Measurements from ENCODE around the gene UGT1A9. TPM values are rescaled to one million over a fixed set of nuclear protein-coding genes. Genes with fewer than 3 reads are reported as not detected.

Gene UGT1A9
- total and polyA plus RNA-seq, 2 experiments from 2014 or later = not detected

DNA sequence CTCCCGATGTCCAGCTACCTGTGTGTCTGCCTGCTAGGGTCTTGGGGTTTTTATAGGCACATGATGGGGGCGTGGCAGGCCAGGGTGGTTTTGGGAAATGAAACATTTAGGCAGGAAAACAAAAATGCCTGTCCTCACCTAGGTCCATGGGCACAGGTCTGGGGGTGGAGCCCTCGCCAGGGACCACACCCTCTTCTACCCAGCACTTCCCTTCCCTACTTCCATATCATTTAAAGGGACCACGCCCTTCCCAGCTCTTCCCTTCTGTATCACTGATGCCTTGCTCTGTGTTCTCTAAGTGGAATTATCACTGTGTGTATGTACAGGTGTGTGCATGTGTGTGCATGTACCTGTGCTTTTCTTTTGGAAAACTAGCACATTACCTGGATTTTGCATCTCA, 94.7 kb downstream of the UGT1A9 start:
- H3K9me3 ChIP-seq (ENCODE audit: low read depth) = no peaks in the 10 kb centered on the region
- no peaks in the 10 kb centered on the region for H3K9me2 ChIP-seq (ENCODE audit: insufficient read depth)
- 0 out of 2 replicates have a peak, but pooled peaks cover 8% of the 10 kb centered on the region for H3K27me3 ChIP-seq (replicated peaks; ENCODE audit: insufficient read depth)
- H3K79me2 ChIP-seq (ENCODE audit: insufficient read depth) = no peaks in the 10 kb centered on the region
- no peak overlapping the region for H3K4me3 ChIP-seq
- H3K4me2 ChIP-seq (ENCODE audit: unreplicated experiment) = no peak overlapping the region
- peaks cover 15% of the 10 kb centered on the region for H3K4me1 ChIP-seq (ENCODE audit: insufficient read depth)
- H4K20me1 ChIP-seq (ENCODE audit: insufficient read depth) = no peaks in the 10 kb centered on the region
- no peak overlapping the region for H2AFZ ChIP-seq
- no peak for DNase-seq
- H3F3A ChIP-seq (ENCODE audit: insufficient read depth) = peaks cover 12% of the 10 kb centered on the region; the same call in 1 of the 2 replicates
- 34 to 39% methylated on average over 4 of the region's 4 CpGs for WGBS, 2 experiments (ENCODE audit: low coverage in 1 of 2, low lambda C conversion rate in 2 of 2, missing lambda C conversion rate in 2 of 2)
- H3K9ac ChIP-seq = no peak overlapping the region
- no peaks in the 10 kb centered on the region for H3K36me3 ChIP-seq (ENCODE audit: low read depth)
- in situ Hi-C loops (cut with MboI) = no loop called here
- no peak overlapping the region for H3K27ac ChIP-seq
- TF ChIP-seq EZH2 (IDR thresholded peaks at IDR 0.05; ENCODE audit: insufficient read depth, poor library complexity, severe bottlenecking) (no peak), EZH2phosphoT487 (IDR thresholded peaks at IDR 0.05; ENCODE audit: insufficient read depth, low read depth) (no peak)

DNA sequence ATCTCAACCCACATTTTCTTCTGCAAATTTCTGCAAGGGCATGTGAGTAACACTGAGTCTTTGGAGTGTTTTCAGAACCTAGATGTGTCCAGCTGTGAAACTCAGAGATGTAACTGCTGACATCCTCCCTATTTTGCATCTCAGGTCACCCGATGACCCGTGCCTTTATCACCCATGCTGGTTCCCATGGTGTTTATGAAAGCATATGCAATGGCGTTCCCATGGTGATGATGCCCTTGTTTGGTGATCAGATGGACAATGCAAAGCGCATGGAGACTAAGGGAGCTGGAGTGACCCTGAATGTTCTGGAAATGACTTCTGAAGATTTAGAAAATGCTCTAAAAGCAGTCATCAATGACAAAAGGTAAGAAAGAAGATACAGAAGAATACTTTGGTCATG, 96.4 kb downstream of the UGT1A9 start:
- in situ Hi-C loops (cut with MboI) = no loop called here
- DNase-seq = no peak
- Histone ChIP-seq H4K20me1 (ENCODE audit: insufficient read depth) (no peaks in the 10 kb centered on the region), H3K79me2 (ENCODE audit: insufficient read depth) (no peaks in the 10 kb centered on the region), H2AFZ (no peak overlapping the region), H3K36me3 (ENCODE audit: low read depth) (no peaks in the 10 kb centered on the region), H3K9me3 (ENCODE audit: low read depth) (no peaks in the 10 kb centered on the region), H3K4me3 (no peak overlapping the region), H3K9me2 (ENCODE audit: insufficient read depth) (no peaks in the 10 kb centered on the region), H3K27me3 (replicated peaks; ENCODE audit: insufficient read depth) (peaks cover 6% of the 10 kb centered on the region; the same call in 1 of the 2 replicates), H3K4me1 (ENCODE audit: insufficient read depth) (peaks cover 15% of the 10 kb centered on the region), H3K4me2 (ENCODE audit: unreplicated experiment) (no peak overlapping the region), H3F3A (ENCODE audit: insufficient read depth) (peaks cover 12% of the 10 kb centered on the region; the same call in 1 of the 2 replicates), H3K27ac (no peak overlapping the region), H3K9ac (no peak overlapping the region)
- TF ChIP-seq EZH2phosphoT487 (IDR thresholded peaks at IDR 0.05; ENCODE audit: insufficient read depth, low read depth) = no peak
- no peak for TF ChIP-seq EZH2 (IDR thresholded peaks at IDR 0.05; ENCODE audit: insufficient read depth, poor library complexity, severe bottlenecking)
- 35 to 41% methylated on average over 4 of the region's 4 CpGs for WGBS, 2 experiments (ENCODE audit: low coverage in 1 of 2, low lambda C conversion rate in 2 of 2, missing lambda C conversion rate in 2 of 2)

DNA sequence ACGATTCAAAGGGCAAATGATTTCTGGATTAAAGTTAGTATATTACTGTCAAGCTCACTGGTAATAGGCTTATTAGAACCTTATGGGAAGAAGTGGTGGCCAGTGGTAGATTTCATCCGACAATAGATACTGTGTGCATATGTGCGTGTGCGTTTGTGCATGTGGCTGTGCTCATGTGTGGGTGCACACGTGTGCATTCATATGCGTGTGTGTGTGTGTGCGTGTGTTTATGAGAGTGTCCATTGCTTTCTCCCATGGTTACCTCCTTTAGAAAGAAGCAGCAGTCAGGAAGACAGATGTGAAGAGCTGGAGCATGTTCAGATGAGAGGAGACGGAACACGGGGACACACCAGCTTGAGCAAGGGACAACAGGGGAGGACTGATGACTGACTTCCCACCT, 97.6 kb downstream of the UGT1A9 start:
- H3K79me2 ChIP-seq (ENCODE audit: insufficient read depth) = no peaks in the 10 kb centered on the region
- H3K9me2 ChIP-seq (ENCODE audit: insufficient read depth) = no peaks in the 10 kb centered on the region
- no peak overlapping the region for H2AFZ ChIP-seq
- H3F3A ChIP-seq (ENCODE audit: insufficient read depth) = peaks cover 3% of the 10 kb centered on the region; the same call in 1 of the 2 replicates
- 45 to 51% methylated on average over 9 of the region's 9 CpGs for WGBS, 2 experiments (ENCODE audit: low coverage in 1 of 2, low lambda C conversion rate in 2 of 2, missing lambda C conversion rate in 2 of 2)
- no peak overlapping the region for H3K4me2 ChIP-seq (ENCODE audit: unreplicated experiment)
- no peak overlapping the region for H3K27ac ChIP-seq
- in situ Hi-C loops (cut with MboI) = no loop called here
- no peak overlapping the region for H3K9ac ChIP-seq
- DNase-seq = no peak
- H3K4me1 ChIP-seq (ENCODE audit: insufficient read depth) = peaks cover 7% of the 10 kb centered on the region
- no peaks in the 10 kb centered on the region for H4K20me1 ChIP-seq (ENCODE audit: insufficient read depth)
- no peak overlapping the region for H3K4me3 ChIP-seq
- no peaks in the 10 kb centered on the region for H3K36me3 ChIP-seq (ENCODE audit: low read depth)
- H3K27me3 ChIP-seq (replicated peaks; ENCODE audit: insufficient read depth) = peaks cover 6% of the 10 kb centered on the region; the same call in 1 of the 2 replicates
- H3K9me3 ChIP-seq (ENCODE audit: low read depth) = no peaks in the 10 kb centered on the region
- TF ChIP-seq EZH2phosphoT487 (IDR thresholded peaks at IDR 0.05; ENCODE audit: insufficient read depth, low read depth) (no peak), EZH2 (IDR thresholded peaks at IDR 0.05; ENCODE audit: insufficient read depth, poor library complexity, severe bottlenecking) (no peak)

DNA sequence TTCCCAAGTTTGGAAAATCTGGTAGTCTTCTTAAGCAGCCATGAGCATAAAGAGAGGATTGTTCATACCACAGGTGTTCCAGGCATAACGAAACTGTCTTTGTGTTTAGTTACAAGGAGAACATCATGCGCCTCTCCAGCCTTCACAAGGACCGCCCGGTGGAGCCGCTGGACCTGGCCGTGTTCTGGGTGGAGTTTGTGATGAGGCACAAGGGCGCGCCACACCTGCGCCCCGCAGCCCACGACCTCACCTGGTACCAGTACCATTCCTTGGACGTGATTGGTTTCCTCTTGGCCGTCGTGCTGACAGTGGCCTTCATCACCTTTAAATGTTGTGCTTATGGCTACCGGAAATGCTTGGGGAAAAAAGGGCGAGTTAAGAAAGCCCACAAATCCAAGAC, 100.5 kb downstream of the UGT1A9 start:
- Histone ChIP-seq H2AFZ (no peak overlapping the region), H3K9me2 (ENCODE audit: insufficient read depth) (no peaks in the 10 kb centered on the region), H3K36me3 (ENCODE audit: low read depth) (no peaks in the 10 kb centered on the region), H3K9me3 (ENCODE audit: low read depth) (no peaks in the 10 kb centered on the region), H3K4me2 (ENCODE audit: unreplicated experiment) (no peak overlapping the region), H3F3A (ENCODE audit: insufficient read depth) (no peaks in the 10 kb centered on the region), H3K27me3 (replicated peaks; ENCODE audit: insufficient read depth) (peaks cover 10% of the 10 kb centered on the region), H3K4me3 (no peak overlapping the region), H3K4me1 (ENCODE audit: insufficient read depth) (no peaks in the 10 kb centered on the region), H3K27ac (no peak overlapping the region), H3K9ac (no peak overlapping the region), H3K79me2 (ENCODE audit: insufficient read depth) (no peaks in the 10 kb centered on the region), H4K20me1 (ENCODE audit: insufficient read depth) (no peaks in the 10 kb centered on the region)
- 67% methylated on average over 16 of the region's 16 CpGs for WGBS, 2 experiments (ENCODE audit: low coverage in 1 of 2, low lambda C conversion rate in 2 of 2, missing lambda C conversion rate in 2 of 2)
- no peak for DNase-seq
- in situ Hi-C loops (cut with MboI) = no loop called here
- TF ChIP-seq EZH2phosphoT487 (IDR thresholded peaks at IDR 0.05; ENCODE audit: insufficient read depth, low read depth) = no peak

DNA sequence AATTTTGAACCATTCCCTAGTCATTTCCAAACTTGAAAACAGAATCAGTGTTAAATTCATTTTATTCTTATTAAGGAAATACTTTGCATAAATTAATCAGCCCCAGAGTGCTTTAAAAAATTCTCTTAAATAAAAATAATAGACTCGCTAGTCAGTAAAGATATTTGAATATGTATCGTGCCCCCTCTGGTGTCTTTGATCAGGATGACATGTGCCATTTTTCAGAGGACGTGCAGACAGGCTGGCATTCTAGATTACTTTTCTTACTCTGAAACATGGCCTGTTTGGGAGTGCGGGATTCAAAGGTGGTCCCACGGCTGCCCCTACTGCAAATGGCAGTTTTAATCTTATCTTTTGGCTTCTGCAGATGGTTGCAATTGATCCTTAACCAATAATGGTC, 100.9 kb downstream of the UGT1A9 start:
- H3F3A ChIP-seq (ENCODE audit: insufficient read depth) = no peaks in the 10 kb centered on the region
- H3K4me2 ChIP-seq (ENCODE audit: unreplicated experiment) = no peak overlapping the region
- no peaks in the 10 kb centered on the region for H3K4me1 ChIP-seq (ENCODE audit: insufficient read depth)
- H3K9ac ChIP-seq = no peak overlapping the region
- no peaks in the 10 kb centered on the region for H3K9me2 ChIP-seq (ENCODE audit: insufficient read depth)
- WGBS, 2 experiments (ENCODE audit: low coverage in 1 of 2, low lambda C conversion rate in 2 of 2, missing lambda C conversion rate in 2 of 2) = 43 to 46% methylated on average over 5 of the region's 5 CpGs
- H3K79me2 ChIP-seq (ENCODE audit: insufficient read depth) = no peaks in the 10 kb centered on the region
- no peaks in the 10 kb centered on the region for H3K36me3 ChIP-seq (ENCODE audit: low read depth)
- no peaks in the 10 kb centered on the region for H3K9me3 ChIP-seq (ENCODE audit: low read depth)
- TF ChIP-seq EZH2phosphoT487 (IDR thresholded peaks at IDR 0.05; ENCODE audit: insufficient read depth, low read depth) = no peak
- TF ChIP-seq EZH2 (IDR thresholded peaks at IDR 0.05; ENCODE audit: insufficient read depth, poor library complexity, severe bottlenecking) = no peak
- no peak for DNase-seq
- peaks cover 10% of the 10 kb centered on the region for H3K27me3 ChIP-seq (replicated peaks; ENCODE audit: insufficient read depth)
- H3K27ac ChIP-seq = no peak overlapping the region
- in situ Hi-C loops (cut with MboI) = no loop called here
- no peak overlapping the region for H3K4me3 ChIP-seq
- H4K20me1 ChIP-seq (ENCODE audit: insufficient read depth) = no peaks in the 10 kb centered on the region
- H2AFZ ChIP-seq = no peak overlapping the region
